ENCODE measurements around the gene GON4L.
"Not testable (repeated sequence)": the region's sequence is repeated elsewhere in the genome, so short reads cannot be mapped to it uniquely, and the experiment has no call there.

GON4L gene, protein sequence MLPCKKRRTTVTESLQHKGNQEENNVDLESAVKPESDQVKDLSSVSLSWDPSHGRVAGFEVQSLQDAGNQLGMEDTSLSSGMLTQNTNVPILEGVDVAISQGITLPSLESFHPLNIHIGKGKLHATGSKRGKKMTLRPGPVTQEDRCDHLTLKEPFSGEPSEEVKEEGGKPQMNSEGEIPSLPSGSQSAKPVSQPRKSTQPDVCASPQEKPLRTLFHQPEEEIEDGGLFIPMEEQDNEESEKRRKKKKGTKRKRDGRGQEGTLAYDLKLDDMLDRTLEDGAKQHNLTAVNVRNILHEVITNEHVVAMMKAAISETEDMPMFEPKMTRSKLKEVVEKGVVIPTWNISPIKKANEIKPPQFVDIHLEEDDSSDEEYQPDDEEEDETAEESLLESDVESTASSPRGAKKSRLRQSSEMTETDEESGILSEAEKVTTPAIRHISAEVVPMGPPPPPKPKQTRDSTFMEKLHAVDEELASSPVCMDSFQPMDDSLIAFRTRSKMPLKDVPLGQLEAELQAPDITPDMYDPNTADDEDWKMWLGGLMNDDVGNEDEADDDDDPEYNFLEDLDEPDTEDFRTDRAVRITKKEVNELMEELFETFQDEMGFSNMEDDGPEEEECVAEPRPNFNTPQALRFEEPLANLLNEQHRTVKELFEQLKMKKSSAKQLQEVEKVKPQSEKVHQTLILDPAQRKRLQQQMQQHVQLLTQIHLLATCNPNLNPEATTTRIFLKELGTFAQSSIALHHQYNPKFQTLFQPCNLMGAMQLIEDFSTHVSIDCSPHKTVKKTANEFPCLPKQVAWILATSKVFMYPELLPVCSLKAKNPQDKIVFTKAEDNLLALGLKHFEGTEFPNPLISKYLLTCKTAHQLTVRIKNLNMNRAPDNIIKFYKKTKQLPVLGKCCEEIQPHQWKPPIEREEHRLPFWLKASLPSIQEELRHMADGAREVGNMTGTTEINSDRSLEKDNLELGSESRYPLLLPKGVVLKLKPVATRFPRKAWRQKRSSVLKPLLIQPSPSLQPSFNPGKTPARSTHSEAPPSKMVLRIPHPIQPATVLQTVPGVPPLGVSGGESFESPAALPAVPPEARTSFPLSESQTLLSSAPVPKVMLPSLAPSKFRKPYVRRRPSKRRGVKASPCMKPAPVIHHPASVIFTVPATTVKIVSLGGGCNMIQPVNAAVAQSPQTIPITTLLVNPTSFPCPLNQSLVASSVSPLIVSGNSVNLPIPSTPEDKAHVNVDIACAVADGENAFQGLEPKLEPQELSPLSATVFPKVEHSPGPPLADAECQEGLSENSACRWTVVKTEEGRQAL (N-terminal part only)

DNA sequence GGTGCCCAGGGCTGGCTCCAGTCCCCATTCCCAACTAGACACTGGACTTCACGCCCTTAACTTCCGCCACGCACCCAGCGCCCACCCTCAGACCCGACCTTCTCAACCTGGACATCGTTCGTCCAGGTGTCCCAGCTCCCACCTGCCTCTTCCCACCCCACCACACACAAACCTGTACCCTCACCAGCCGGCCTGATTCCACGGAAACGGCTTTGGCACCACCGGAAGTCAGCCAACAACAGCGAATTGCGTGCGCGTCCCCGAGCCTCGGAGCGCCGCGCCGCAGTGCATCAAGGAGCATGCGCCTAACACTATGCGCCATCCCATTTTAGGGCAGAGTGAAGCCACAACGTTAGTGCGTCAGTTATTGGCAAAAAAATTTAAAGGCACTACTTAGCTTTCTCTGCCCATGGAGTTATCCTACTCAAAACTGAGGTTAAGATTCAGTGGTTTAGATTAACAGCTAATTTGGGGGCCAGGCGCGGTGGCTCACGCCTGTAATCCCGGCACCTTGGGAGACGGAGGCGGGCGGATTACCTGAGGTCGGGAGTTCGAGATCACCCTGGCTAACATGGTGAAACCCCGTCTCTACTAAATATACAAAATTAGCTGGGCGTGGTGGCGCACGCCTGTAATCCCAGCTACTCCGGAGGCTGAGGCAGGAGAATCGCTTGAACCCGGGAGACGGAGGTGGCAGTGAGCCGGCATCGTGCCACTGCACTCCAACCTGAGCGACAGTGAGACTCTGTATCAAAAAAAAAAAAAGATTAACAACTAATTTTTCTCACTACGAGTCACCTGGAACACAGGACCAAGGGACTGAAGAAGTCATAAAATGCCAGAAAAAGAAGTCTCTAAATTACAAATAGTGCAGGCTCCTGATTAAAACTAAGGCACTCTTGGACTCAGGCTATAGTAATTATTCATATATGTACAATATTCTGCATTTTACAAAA lies at the start of gene GON4L:
GON4L (minus strand) TSS at position 240 of the 956 bp plus-strand sequence. CDS start 3,434 bp downstream, outside the sequence.
- H3K4me1 ChIP-seq: peaks cover 12% of the 10 kb centered on the region
- peaks cover 22% of the 10 kb centered on the region for H3K36me3 ChIP-seq (replicated peaks)
- peak within 1 kb of the TSS; percentile 71 for H3K4me3 ChIP-seq
- in situ Hi-C loops (cut with MboI; ENCODE audit: low sequenced_read_pairs): no loop called here
- peak; percentile 91 to 92 for DNase-seq (ENCODE audit: low spot score in 2 of 2)
- H3K9me3 ChIP-seq: no peaks in the 10 kb centered on the region
- no peaks in the 10 kb centered on the region for H3K27me3 ChIP-seq (ENCODE audit: low read depth)

DNA sequence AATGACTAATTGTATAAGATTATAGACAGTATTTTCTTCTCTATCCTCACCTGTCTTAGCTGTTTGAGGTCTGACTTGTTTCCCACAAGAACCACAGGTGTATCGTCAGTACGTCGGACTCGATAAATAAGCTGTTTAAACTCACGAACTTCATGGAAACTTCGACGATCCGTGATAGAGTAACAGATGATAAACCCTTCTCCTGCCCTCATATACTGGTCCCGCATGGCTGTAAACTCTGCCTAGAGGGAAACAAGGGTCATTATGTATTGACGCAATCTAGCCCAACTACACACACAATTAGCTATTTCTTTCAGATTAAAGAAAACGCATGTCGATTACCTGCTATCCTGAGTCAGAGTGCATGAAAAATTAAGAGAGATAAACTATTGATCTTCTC lies 47.2 kb upstream of the GON4L start:
- Histone ChIP-seq H3K4me3 (no peak overlapping the region), H3K9me3 (no peaks in the 10 kb centered on the region), H3K4me1 (no peaks in the 10 kb centered on the region), H3K36me3 (replicated peaks) (peaks cover 73% of the 10 kb centered on the region), H3K27me3 (ENCODE audit: low read depth) (no peaks in the 10 kb centered on the region)
- no peak for DNase-seq (ENCODE audit: low spot score in 2 of 2)
- in situ Hi-C loops (cut with MboI; ENCODE audit: low sequenced_read_pairs): loop anchor here (25.0 kb wide), 1 partner anchor 1667 kb away; no protein-coding TSS in a partner anchor

DNA sequence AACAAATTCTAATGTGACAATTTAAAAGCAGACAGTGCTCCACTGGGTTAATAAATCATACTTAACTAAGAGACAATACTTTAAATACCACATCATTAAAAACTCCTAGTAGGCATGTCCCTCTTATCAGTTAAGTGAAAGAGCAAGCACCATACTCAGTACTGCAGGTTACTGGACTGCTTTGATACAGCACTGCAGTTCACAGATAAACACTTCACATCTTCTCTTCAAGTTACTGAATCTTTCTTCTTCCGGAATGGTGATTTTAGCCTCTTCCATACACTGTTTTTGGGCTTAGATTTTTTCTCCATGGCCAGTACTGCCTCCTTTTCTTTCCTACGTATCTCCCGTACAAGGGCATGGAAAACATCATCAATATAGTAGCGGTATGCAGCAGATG lies 43.1 kb upstream of the GON4L start:
- no peak overlapping the region for H3K4me3 ChIP-seq
- no peaks in the 10 kb centered on the region for H3K9me3 ChIP-seq
- no peaks in the 10 kb centered on the region; the same call in 1 of the 2 replicates for H3K4me1 ChIP-seq
- H3K36me3 ChIP-seq (replicated peaks): peaks cover 71% of the 10 kb centered on the region
- H3K27me3 ChIP-seq (ENCODE audit: low read depth): no peaks in the 10 kb centered on the region
- no peak for DNase-seq (ENCODE audit: low spot score in 2 of 2)
- in situ Hi-C loops (cut with MboI; ENCODE audit: low sequenced_read_pairs): loop anchor here (25.0 kb wide), 1 partner anchor 1663 kb away; no protein-coding TSS in a partner anchor

DNA sequence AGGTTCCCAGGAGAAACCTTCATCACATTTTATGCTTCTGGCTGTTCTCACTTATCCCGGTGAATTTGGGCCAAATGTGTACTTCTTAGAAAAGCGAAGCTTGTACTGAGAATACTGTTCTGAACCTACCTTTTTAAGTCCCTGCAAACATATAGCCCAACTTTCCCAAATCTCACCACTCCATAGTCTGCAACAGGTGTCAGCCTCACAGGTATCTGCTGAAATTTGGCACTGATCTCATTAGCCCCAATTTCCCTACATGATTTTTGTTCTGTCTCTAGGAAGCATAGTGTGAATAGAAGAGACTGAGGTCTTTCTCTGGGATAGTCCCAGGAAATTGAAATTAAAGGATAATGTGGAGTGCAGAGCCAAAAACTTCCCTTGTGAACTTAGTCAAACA lies 42.7 kb upstream of the GON4L start:
- Histone ChIP-seq H3K27me3 (ENCODE audit: low read depth) (no peaks in the 10 kb centered on the region), H3K36me3 (replicated peaks) (peaks cover 66% of the 10 kb centered on the region), H3K4me1 (no peaks in the 10 kb centered on the region; the same call in 1 of the 2 replicates), H3K4me3 (no peak overlapping the region), H3K9me3 (no peaks in the 10 kb centered on the region)
- no peak for DNase-seq (ENCODE audit: low spot score in 2 of 2)
- in situ Hi-C loops (cut with MboI; ENCODE audit: low sequenced_read_pairs): loop anchor here (25.0 kb wide), 1 partner anchor 1662 kb away; no protein-coding TSS in a partner anchor

DNA sequence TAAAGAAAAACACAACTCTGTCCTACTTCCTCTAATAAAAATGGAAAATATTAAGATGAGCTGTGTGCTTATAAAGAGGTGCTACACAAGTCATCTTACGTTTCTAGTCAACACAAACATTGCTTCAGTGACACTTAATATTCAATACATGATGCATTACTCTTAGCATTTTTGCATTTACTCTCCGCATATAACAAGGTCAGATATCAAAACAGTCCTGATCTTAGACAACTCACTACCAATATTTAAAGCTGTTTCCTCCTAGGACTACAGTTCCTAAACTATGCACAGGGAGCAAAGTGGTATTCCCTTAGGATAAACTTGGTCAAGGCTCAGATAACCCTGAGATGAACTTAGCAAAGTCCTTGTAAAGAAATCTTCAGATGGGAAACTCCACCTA lies 41.9 kb upstream of the GON4L start:
- Histone ChIP-seq H3K27me3 (ENCODE audit: low read depth) (no peaks in the 10 kb centered on the region), H3K4me3 (no peak overlapping the region), H3K36me3 (replicated peaks) (peaks cover 58% of the 10 kb centered on the region), H3K9me3 (no peaks in the 10 kb centered on the region), H3K4me1 (no peaks in the 10 kb centered on the region; the same call in 1 of the 2 replicates)
- no peak for DNase-seq (ENCODE audit: low spot score in 2 of 2)
- in situ Hi-C loops (cut with MboI; ENCODE audit: low sequenced_read_pairs): no loop called here

DNA sequence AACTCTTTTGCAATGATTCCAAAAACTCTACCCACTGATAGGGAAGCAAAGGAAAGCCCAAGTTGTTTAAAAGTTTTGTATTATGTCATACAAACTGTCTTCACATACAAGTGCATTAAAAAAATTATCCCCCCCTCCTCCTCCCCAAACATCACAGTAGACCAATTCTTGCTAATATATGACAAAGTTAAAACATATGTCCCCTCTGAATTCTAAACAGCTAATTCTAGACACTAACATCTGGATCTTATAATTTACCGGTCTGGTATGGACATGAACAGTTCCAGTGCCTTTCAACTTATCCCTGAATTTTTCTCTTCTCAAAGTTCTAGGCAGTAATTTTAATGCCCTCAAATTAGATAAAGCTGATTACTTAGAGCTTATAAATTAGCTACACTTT lies 40.7 kb upstream of the GON4L start:
- Histone ChIP-seq H3K4me3 (no peak overlapping the region), H3K4me1 (no peaks in the 10 kb centered on the region; the same call in 1 of the 2 replicates), H3K36me3 (replicated peaks) (peaks cover 49% of the 10 kb centered on the region), H3K9me3 (no peaks in the 10 kb centered on the region), H3K27me3 (ENCODE audit: low read depth) (no peaks in the 10 kb centered on the region)
- no peak for DNase-seq (ENCODE audit: low spot score in 2 of 2)
- in situ Hi-C loops (cut with MboI; ENCODE audit: low sequenced_read_pairs): no loop called here

DNA sequence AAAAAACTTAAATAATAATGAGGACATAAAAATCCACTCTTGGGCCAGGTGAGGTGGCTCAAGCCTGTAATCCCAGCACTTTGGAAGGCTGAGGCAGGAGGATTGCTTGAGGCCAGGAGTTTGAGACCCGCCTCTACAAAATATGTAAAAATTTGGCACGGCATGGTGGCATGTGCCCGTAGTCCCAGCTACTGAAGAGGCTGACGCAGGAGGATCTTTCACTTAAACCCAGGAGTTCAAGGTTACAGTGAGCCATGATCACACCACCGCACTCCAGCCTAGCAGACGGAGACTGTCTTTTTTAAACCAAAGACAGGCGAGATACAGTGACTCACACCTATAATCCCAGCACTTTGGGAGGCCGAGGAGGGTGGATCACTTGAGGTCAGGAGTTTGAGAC lies 39.5 kb upstream of the GON4L start:
- DNase-seq (ENCODE audit: low spot score in 2 of 2); H3K27me3 ChIP-seq (ENCODE audit: low read depth); in situ Hi-C loops (cut with MboI; ENCODE audit: low sequenced_read_pairs); H3K9me3 ChIP-seq; H3K4me3 ChIP-seq; H3K4me1 ChIP-seq: not testable (repeated sequence)
- H3K36me3 ChIP-seq (replicated peaks): peaks cover 39% of the 10 kb centered on the region

DNA sequence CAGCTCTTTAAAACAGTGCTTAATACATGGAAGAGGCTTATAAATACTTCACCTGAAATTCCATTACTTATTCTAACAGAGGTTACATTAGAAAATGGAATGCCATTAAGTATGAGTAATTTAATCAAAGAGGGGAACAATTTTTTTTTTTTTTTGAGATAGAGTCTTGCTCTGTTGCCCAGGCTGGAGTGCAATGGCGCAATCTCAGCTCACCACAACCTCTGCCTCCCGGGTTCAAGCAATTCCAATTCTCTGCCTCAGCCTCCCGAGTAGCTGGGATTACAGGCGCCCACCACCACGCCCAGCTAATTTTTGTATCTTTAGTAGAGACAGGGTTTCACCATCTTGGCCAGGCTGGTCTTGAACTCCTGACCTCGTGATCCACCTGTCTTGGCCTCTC lies 38.6 kb upstream of the GON4L start:
- in situ Hi-C loops (cut with MboI; ENCODE audit: low sequenced_read_pairs); H3K4me1 ChIP-seq; H3K4me3 ChIP-seq; DNase-seq (ENCODE audit: low spot score in 2 of 2); H3K9me3 ChIP-seq; H3K27me3 ChIP-seq (ENCODE audit: low read depth): not testable (repeated sequence)
- H3K36me3 ChIP-seq (replicated peaks): peaks cover 30% of the 10 kb centered on the region

DNA sequence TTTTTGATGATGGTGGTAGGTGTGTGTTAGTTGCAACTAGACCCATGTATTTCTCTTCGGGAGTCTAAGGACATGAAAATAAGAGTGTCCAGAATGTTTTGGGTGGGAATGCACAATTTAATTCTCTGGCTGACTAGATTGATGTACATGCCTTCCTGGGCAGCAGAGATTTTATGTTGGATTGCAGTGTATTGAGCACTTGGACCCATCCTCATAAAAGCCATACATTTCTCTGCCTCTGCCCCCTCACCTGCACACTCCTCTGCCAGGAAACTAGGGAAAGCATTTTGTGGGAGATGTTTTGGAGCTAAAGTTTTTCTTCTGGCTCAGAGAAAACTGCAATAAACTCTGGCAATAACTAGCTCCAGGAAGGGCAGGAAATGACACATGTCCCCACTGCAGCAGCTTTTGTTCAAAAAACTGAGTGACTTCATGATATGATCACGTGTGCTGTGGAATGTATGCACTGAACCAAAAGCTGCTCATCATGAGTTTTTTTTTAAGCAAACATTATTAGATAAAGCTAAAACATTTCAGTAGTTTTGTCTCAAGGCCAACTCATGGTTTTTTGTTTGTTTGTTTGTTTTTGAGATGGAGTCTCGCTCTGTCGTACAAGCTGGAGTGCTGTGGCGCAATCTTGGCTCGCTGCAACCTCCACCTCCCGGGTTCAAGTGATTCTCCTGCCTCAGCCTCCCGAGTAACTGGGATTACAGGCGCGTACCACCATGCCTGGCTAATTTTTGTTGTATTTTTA lies 36.6 kb upstream of the GON4L start:
- no peak overlapping the region for H3K4me3 ChIP-seq
- peaks cover 10% of the 10 kb centered on the region for H3K36me3 ChIP-seq (replicated peaks)
- H3K27me3 ChIP-seq (ENCODE audit: low read depth): no peaks in the 10 kb centered on the region
- no peaks in the 10 kb centered on the region for H3K4me1 ChIP-seq
- in situ Hi-C loops (cut with MboI; ENCODE audit: low sequenced_read_pairs): no loop called here
- no peaks in the 10 kb centered on the region for H3K9me3 ChIP-seq
- no peak for DNase-seq (ENCODE audit: low spot score in 2 of 2)

DNA sequence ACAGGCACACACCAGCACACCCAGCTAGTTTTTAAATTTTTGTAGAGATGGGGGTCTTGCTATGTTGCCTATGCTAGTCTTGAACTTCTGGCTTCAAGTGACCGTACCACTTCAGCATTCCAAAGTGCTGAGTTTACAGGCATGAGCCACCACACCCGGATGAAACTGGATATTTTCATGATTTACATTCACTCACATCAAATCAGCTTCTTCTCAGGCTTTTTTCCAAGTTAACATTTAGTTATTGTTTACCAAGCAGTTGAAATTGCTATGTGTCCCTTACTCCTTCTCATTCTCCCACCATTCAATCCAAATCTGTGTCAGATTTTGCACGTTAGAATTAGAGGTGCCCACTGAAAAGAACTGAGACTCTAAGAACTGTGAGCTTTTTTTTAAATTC lies 35.8 kb upstream of the GON4L start:
- Histone ChIP-seq H3K27me3 (ENCODE audit: low read depth) (no peaks in the 10 kb centered on the region), H3K4me3 (no peak overlapping the region), H3K36me3 (replicated peaks) (peaks cover 9% of the 10 kb centered on the region), H3K4me1 (no peaks in the 10 kb centered on the region), H3K9me3 (no peaks in the 10 kb centered on the region)
- DNase-seq (ENCODE audit: low spot score in 2 of 2): no peak
- in situ Hi-C loops (cut with MboI; ENCODE audit: low sequenced_read_pairs): no loop called here

DNA sequence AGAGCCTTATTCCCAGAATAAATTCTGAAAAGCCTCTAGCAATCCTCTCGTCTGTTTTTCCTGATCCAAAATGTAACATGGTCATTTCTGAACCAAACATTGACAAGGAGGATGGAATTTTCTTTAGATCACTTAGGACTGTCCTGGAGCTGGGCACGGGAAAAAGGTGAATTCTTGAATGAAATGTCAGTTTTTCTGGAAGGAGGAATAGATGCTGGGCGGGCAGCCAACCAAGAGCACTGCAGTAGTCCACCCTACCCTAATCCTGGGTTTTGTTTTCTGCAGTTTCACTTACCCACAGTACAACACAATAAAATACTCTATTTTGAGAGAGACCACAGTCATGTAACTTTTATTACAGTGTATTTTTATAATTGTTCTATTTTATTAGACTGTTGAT lies 33.2 kb upstream of the GON4L start:
- no peak for DNase-seq (ENCODE audit: low spot score in 2 of 2)
- Histone ChIP-seq H3K36me3 (replicated peaks) (no peaks in the 10 kb centered on the region), H3K27me3 (ENCODE audit: low read depth) (no peaks in the 10 kb centered on the region), H3K9me3 (no peaks in the 10 kb centered on the region), H3K4me1 (no peaks in the 10 kb centered on the region), H3K4me3 (no peak overlapping the region)
- in situ Hi-C loops (cut with MboI; ENCODE audit: low sequenced_read_pairs): no loop called here

DNA sequence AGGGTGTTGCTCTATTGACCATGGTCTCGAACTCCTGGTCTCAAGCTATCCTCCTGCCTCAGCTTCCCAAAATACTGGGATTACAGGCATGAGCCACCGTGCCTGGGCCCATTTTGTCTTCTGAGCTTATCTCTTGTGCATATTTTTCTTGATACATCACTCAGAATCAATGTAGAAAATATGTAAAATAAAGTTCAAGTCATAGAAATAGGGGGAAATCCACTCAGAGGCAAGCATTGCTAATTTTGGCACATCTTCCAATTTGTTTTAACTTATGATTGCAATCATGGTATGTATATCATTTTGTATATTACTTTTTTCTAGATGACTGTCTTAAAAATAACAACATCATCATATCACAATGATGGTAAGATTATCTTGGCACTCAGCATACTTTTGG lies 32.6 kb upstream of the GON4L start:
- no peak for DNase-seq (ENCODE audit: low spot score in 2 of 2)
- Histone ChIP-seq H3K4me3 (no peak overlapping the region), H3K9me3 (no peaks in the 10 kb centered on the region), H3K27me3 (ENCODE audit: low read depth) (no peaks in the 10 kb centered on the region), H3K36me3 (replicated peaks) (no peaks in the 10 kb centered on the region), H3K4me1 (no peaks in the 10 kb centered on the region)
- in situ Hi-C loops (cut with MboI; ENCODE audit: low sequenced_read_pairs): no loop called here
